HL-60 (cell line): Measurements from ENCODE around the gene HNF4A.

Experiments used
- DNase-seq, 2 experiments: peaks; one replicate each; pipeline ENCODE4 v3.0.0-alpha.2; 2010 to 2020; ENCODE audit warnings: low read depth in 1 of 2, low spot score in 1 of 2
- H3K27ac ChIP-seq: fragments of 250-450 bp; sonication (Bioruptor Pico); replicated peaks from 2 replicates; pipeline ENCODE4 v1.5.1; 2020; ENCODE audit warnings: mild to moderate bottlenecking, moderate library complexity
- H3K27me3 ChIP-seq: fragments of 250-450 bp; sonication (Bioruptor Pico); 2 replicates; pipeline ENCODE4 v1.5.1; 2021; ENCODE audit warnings: mild to moderate bottlenecking, moderate library complexity; ENCODE audit not compliant: insufficient read depth, poor library complexity, severe bottlenecking
- H3K4me3 ChIP-seq: replicated peaks from 2 replicates; pipeline ENCODE4 v1.5.1; 2011; ENCODE audit warnings: mild to moderate bottlenecking, control low read depth, low read length; ENCODE audit not compliant: insufficient read depth
- CTCF ChIP-seq: IDR thresholded peaks from one replicate; pipeline ENCODE4 v1.5.1; 2011; ENCODE audit warnings: low read length, control low read depth, inconsistent platforms; ENCODE audit not compliant: insufficient read depth
- GABPA ChIP-seq: IDR thresholded peaks from 2 replicates; pipeline ENCODE4 v1.6.1; 2012; ENCODE audit warnings: low read depth
- POLR2AphosphoS5 ChIP-seq: IDR thresholded peaks from 2 replicates; pipeline ENCODE4 v1.6.1; 2012; ENCODE audit warnings: low read depth
- REST ChIP-seq: IDR thresholded peaks from 2 replicates; pipeline ENCODE4 v1.6.1; 2012; ENCODE audit warnings: low read depth; ENCODE audit not compliant: insufficient replicate concordance
- SPI1 ChIP-seq: IDR thresholded peaks from 2 replicates; pipeline ENCODE4 v1.6.1; 2012; ENCODE audit warnings: low read depth, mild to moderate bottlenecking, borderline replicate concordance

Gene HNF4A

GRCh38 chr20:44459271-44459670 lies 103.8 kb downstream of the HNF4A start:
- no peak overlapping the region for H3K27ac ChIP-seq
- TF ChIP-seq SPI1 (no peak), CTCF (no peak), POLR2AphosphoS5 (no peak), GABPA (no peak), REST (no peak)
- DNase-seq, result no peak
- no peak overlapping the region for H3K4me3 ChIP-seq
- H3K27me3 ChIP-seq, result no peaks in the 10 kb centered on the region

DNA sequence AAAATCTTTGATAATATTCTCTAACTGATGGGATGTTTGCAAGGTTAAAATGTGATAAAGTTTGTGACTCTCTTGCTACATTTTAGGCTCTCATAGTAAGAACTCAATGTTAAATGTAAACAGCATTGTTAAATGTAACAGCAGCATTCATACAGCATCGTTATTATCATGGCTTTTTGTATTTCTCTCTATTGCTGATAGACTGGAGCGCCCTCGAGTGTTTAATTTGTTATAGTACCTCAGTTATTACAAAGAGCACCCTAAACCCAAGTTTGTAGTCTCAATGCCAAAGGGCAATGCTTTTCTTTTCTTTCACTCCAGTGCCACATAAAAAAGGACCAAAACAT lies 105.3 kb downstream of the HNF4A start:
- TF ChIP-seq POLR2AphosphoS5, result no peak
- TF ChIP-seq CTCF, result peak; percentile 0
- no peak for TF ChIP-seq REST
- TF ChIP-seq GABPA, result no peak
- DNase-seq, result peak in 1 of 2 experiments; percentile 16
- Histone ChIP-seq H3K27me3 (no peaks in the 10 kb centered on the region), H3K27ac (no peak overlapping the region), H3K4me3 (no peak overlapping the region)

DNA sequence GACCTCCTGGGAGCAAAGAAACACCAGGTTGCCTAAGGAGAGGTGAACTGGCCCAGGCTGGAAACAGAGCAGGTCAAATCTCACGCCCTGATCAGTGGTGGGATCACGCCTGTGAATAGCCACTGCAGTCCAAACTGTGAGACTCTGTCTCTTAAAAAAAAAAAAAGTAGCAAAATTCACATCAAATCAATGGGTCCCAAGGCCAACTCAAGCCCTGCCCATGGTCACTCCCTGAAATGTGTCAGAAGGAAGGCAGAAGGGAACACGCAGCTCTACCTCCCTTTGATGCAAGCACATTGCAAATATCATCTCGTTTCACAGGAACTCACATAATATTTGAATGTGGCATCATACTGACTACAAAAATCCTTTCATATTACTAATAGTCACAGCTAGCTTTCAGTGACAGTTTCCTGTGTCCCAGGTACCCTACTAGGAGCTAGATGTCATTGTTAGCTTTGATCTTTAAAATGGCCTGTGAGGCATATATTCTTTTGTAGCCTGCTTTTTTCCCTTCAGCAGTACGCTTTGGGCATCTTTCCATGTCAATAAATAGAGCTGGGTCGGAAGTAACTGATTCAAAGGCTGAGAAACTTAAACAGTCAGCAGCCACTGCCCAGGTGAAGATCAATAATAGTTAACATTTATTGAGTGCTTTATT lies 105.8 kb downstream of the HNF4A start:
- no peak for DNase-seq
- H3K27ac ChIP-seq, result no peak overlapping the region
- H3K4me3 ChIP-seq, result no peak overlapping the region
- H3K27me3 ChIP-seq, result no peaks in the 10 kb centered on the region
- TF ChIP-seq REST (no peak), GABPA (no peak), POLR2AphosphoS5 (no peak), CTCF (no peak), SPI1 (no peak)
